Measurements from ENCODE around the gene ITLN2.

- TF ChIP-seq BACH1 (IDR thresholded peaks at IDR 0.05; ENCODE audit: borderline replicate concordance) = no peak
- no peak for TF ChIP-seq BCL11A (IDR thresholded peaks at IDR 0.05; ENCODE audit: low read depth, low read length)
- TF ChIP-seq CTCF (IDR thresholded peaks at IDR 0.05 in 2 of 3, conservative IDR thresholded peaks at IDR 0.05 in 1 of 3; ENCODE audit: control insufficient read depth in 2 of 3, extremely low read depth in 1 of 3, insufficient read depth in 1 of 3, low read depth in 3 of 3, low read length in 3 of 3) = no peak
- TF ChIP-seq, protein P1, sequence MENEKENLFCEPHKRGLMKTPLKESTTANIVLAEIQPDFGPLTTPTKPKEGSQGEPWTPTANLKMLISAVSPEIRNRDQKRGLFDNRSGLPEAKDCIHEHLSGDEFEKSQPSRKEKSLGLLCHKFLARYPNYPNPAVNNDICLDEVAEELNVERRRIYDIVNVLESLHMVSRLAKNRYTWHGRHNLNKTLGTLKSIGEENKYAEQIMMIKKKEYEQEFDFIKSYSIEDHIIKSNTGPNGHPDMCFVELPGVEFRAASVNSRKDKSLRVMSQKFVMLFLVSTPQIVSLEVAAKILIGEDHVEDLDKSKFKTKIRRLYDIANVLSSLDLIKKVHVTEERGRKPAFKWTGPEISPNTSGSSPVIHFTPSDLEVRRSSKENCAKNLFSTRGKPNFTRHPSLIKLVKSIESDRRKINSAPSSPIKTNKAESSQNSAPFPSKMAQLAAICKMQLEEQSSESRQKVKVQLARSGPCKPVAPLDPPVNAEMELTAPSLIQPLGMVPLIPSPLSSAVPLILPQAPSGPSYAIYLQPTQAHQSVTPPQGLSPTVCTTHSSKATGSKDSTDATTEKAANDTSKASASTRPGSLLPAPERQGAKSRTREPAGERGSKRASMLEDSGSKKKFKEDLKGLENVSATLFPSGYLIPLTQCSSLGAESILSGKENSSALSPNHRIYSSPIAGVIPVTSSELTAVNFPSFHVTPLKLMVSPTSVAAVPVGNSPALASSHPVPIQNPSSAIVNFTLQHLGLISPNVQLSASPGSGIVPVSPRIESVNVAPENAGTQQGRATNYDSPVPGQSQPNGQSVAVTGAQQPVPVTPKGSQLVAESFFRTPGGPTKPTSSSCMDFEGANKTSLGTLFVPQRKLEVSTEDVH (IDR thresholded peaks at IDR 0.05; ENCODE audit: low read depth, partially characterized antibody) = no peak
- no peak for TF ChIP-seq POLR2A (IDR thresholded peaks at IDR 0.05; ENCODE audit: low read depth, low read length)
- TF ChIP-seq ZBED1 (IDR thresholded peaks at IDR 0.05; ENCODE audit: borderline replicate concordance) = no peak
- TF ChIP-seq REST (IDR thresholded peaks at IDR 0.05; ENCODE audit: low read depth, low read length) = no peak
- no peak for TF ChIP-seq SIX5 (IDR thresholded peaks at IDR 0.05; ENCODE audit: low read depth, low read length, severe bottlenecking)
- TF ChIP-seq EZH2 (IDR thresholded peaks at IDR 0.05; ENCODE audit: borderline replicate concordance, control insufficient read depth, low read depth, low read length) = no peak
- no peak for TF ChIP-seq SMAD1 (IDR thresholded peaks at IDR 0.05; ENCODE audit: low read depth, partially characterized antibody)
- no peak for TF ChIP-seq MYC (IDR thresholded peaks at IDR 0.05; ENCODE audit: insufficient read depth, insufficient read length, insufficient replicate concordance, low read length, severe bottlenecking)
These were observed 18.9 kb downstream of the ITLN2 start for GRCh38 chr1:160935527-160936258.
